Neural cell (in vitro differentiated cells): ENCODE data around the gene MKKS. TPM values are rescaled to one million over a fixed set of nuclear protein-coding genes. Genes with fewer than 3 reads are reported as not detected.
A peak's percentile ranks its signal among the peaks of the same experiment; 100 is the strongest.

Experiments
- H2AFZ ChIP-seq: fragments of 200-600, 300-800 bp; sonication (generic), shearing (Covaris generic); 2 replicates; pipeline ENCODE4 v1.6.0; 2014; ENCODE audit warnings: low read depth, mild to moderate bottlenecking, antibody characterized with exemption, low read length, moderate library complexity
- H3F3A ChIP-seq: fragments of 200-600 bp; shearing (Covaris generic); 2 replicates; pipeline ENCODE4 v1.6.1; 2016; ENCODE audit warnings: mild to moderate bottlenecking, moderate library complexity, mixed read lengths, antibody characterized with exemption, low read length; ENCODE audit not compliant: insufficient read depth, poor library complexity, severe bottlenecking
- H3K27ac ChIP-seq: fragments of 200-600, 300-800 bp; sonication (generic), shearing (Covaris generic); 2 replicates; pipeline ENCODE4 v1.5.1; 2014; ENCODE audit warnings: mild to moderate bottlenecking, low read length, moderate library complexity
- H3K27me3 ChIP-seq: fragments of 300-800, 200-600 bp; sonication (generic), shearing (Covaris generic); 2 replicates; pipeline ENCODE4 v1.6.0; 2014; ENCODE audit warnings: mild to moderate bottlenecking, low read depth, low read length, moderate library complexity; ENCODE audit not compliant: insufficient read depth
- H3K36me3 ChIP-seq: fragments of 300-800, 200-600 bp; sonication (generic), shearing (Covaris generic); 2 replicates; pipeline ENCODE4 v1.5.1; 2014; ENCODE audit warnings: mild to moderate bottlenecking, antibody characterized with exemption, low read length, moderate library complexity; ENCODE audit not compliant: insufficient read depth
- H3K4me2 ChIP-seq: fragments of 300-800, 200-600 bp; sonication (generic), shearing (Covaris generic); 2 replicates; pipeline ENCODE4 v1.6.0; 2014; ENCODE audit warnings: mild to moderate bottlenecking, low read length
- H3K4me3 ChIP-seq: fragments of 300-800, 200-600 bp; sonication (generic), shearing (Covaris generic); 2 replicates; pipeline ENCODE4 v1.5.1; 2014; ENCODE audit warnings: mild to moderate bottlenecking, low read length, moderate library complexity
- H3K79me2 ChIP-seq: fragments of 200-600 bp; shearing (Covaris generic); replicated peaks from 2 replicates; pipeline ENCODE4 v1.6.0; 2014; ENCODE audit warnings: mild to moderate bottlenecking, low read length, moderate library complexity; ENCODE audit not compliant: insufficient read depth
- H3K9ac ChIP-seq: fragments of 300-800, 200-600 bp; sonication (generic), shearing (Covaris generic); 2 replicates; pipeline ENCODE4 v1.6.1; 2016; ENCODE audit warnings: mild to moderate bottlenecking, low read length, mixed read lengths
- H3K9me2 ChIP-seq: fragments of 200-600 bp; shearing (Covaris generic); 2 replicates; pipeline ENCODE4 v1.6.1; 2016; ENCODE audit warnings: mild to moderate bottlenecking, low read length, mixed read lengths; ENCODE audit not compliant: insufficient read depth
- H3K9me3 ChIP-seq: fragments of 200-600, 300-800 bp; sonication (generic), shearing (Covaris generic); 2 replicates; pipeline ENCODE4 v1.6.1; 2016; ENCODE audit warnings: mild to moderate bottlenecking, mixed run types, low read length, moderate library complexity, mixed read lengths
- H4K20me1 ChIP-seq: fragments of 200-600 bp; shearing (Covaris generic); 2 replicates; pipeline ENCODE4 v1.6.1; 2016; ENCODE audit warnings: mild to moderate bottlenecking, mixed run types; ENCODE audit not compliant: insufficient read depth
- CTCF ChIP-seq: fragments of 450-650 bp; IDR thresholded peaks from 2 replicates; pipeline ENCODE4 v1.5.1; 2014; ENCODE audit warnings: antibody characterized with exemption, mild to moderate bottlenecking, moderate library complexity; ENCODE audit not compliant: poor library complexity, severe bottlenecking
- EP300 ChIP-seq: fragments of 450-650 bp; conservative IDR thresholded peaks from 2 replicates; pipeline ENCODE4 v1.6.1; 2014; ENCODE audit warnings: antibody characterized with exemption, mild to moderate bottlenecking, moderate library complexity; ENCODE audit not compliant: poor library complexity, severe bottlenecking
- EZH2 ChIP-seq: fragments of 200-600, 300-800 bp; shearing (Covaris generic), sonication (generic); IDR thresholded peaks from 2 replicates; pipeline ENCODE4 v1.6.1; 2014; ENCODE audit warnings: antibody characterized with exemption, low read length, borderline replicate concordance, mild to moderate bottlenecking; ENCODE audit not compliant: insufficient read depth, poor library complexity, severe bottlenecking
- MXI1 ChIP-seq: fragments of 450-650 bp; conservative IDR thresholded peaks from 2 replicates; pipeline ENCODE4 v1.6.1; 2014; ENCODE audit warnings: antibody characterized with exemption, mild to moderate bottlenecking; ENCODE audit not compliant: poor library complexity, severe bottlenecking
- POLR2AphosphoS5 ChIP-seq: IDR thresholded peaks from 2 replicates; pipeline ENCODE4 v1.6.1; 2012
- RAD21 ChIP-seq: fragments of 450-650 bp; conservative IDR thresholded peaks from 2 replicates; pipeline ENCODE4 v1.6.1; 2014; ENCODE audit warnings: antibody characterized with exemption, mild to moderate bottlenecking, moderate library complexity
- REST ChIP-seq: IDR thresholded peaks from 2 replicates; pipeline ENCODE4 v1.6.1; 2012; ENCODE audit warnings: borderline replicate concordance
- SMC3 ChIP-seq: fragments of 450-650 bp; conservative IDR thresholded peaks from 2 replicates; pipeline ENCODE4 v1.6.1; 2014; ENCODE audit warnings: antibody characterized with exemption, mild to moderate bottlenecking, moderate library complexity; ENCODE audit not compliant: poor library complexity
- TAF1 ChIP-seq: IDR thresholded peaks from 2 replicates; pipeline ENCODE4 v1.6.1; 2012; ENCODE audit warnings: low read depth
- polyA plus RNA-seq: library from polyadenylated mRNA; depleted of rRNA; stranded (reverse); fragments of >200 nt; gene quantifications from 2 replicates; pipeline ENCODE4 v1.2.3, GENCODE V29; 2014

The MKKS gene
- polyA plus RNA-seq, 1 donor from 2014 or later: 28.0 TPM

GRCh38 chr20:10436053-10436699, 2.2 kb upstream of the MKKS start:
- H3K79me2 ChIP-seq: peaks cover 16% of the 10 kb centered on the region

More at GRCh38 chr20:10436053-10436699, 2.2 kb upstream of the MKKS start:
- no peak for TF ChIP-seq MXI1
- no peak for TF ChIP-seq TAF1
- TF ChIP-seq CTCF: no peak
- TF ChIP-seq POLR2AphosphoS5: no peak
- TF ChIP-seq REST: no peak
- no peak for TF ChIP-seq SMC3
- no peak for TF ChIP-seq EP300
- TF ChIP-seq EZH2: no peak
- no peak for TF ChIP-seq RAD21
- Histone ChIP-seq H3K4me3 (peak overlapping the region; percentile 87), H3K4me2 (peak overlapping the region; percentile 70), H3K9me3 (no peaks in the 10 kb centered on the region), H3K9ac (no peak overlapping the region), H4K20me1 (no peaks in the 10 kb centered on the region), H3K27ac (no peak overlapping the region), H3F3A (no peaks in the 10 kb centered on the region), H3K36me3 (no peaks in the 10 kb centered on the region), H3K9me2 (no peaks in the 10 kb centered on the region), H2AFZ (no peak overlapping the region), H3K27me3 (no peaks in the 10 kb centered on the region)
